GM12864 (cell line): ENCODE measurements around the gene SYDE2.
"Not testable (repeated sequence)": the region's sequence is repeated elsewhere in the genome, so short reads cannot be mapped to it uniquely, and the experiment has no call there.

Experiments
- DNase-seq: peaks from one replicate; pipeline ENCODE4 v3.0.0-alpha.2; 2011; ENCODE audit warnings: low read depth
- H3K4me3 ChIP-seq: 2 replicates; pipeline ENCODE4 v1.5.1; 2011; ENCODE audit warnings: mild to moderate bottlenecking, low read depth, low read length, control low read depth
- TF ChIP-seq, protein P1 (sequence below): IDR thresholded peaks from 2 replicates; pipeline ENCODE4 v1.5.1; 2011; ENCODE audit warnings: low read depth, mild to moderate bottlenecking, moderate library complexity, low read length, control low read depth, inconsistent platforms; ENCODE audit errors: missing control alignments

The SYDE2 gene

DNA sequence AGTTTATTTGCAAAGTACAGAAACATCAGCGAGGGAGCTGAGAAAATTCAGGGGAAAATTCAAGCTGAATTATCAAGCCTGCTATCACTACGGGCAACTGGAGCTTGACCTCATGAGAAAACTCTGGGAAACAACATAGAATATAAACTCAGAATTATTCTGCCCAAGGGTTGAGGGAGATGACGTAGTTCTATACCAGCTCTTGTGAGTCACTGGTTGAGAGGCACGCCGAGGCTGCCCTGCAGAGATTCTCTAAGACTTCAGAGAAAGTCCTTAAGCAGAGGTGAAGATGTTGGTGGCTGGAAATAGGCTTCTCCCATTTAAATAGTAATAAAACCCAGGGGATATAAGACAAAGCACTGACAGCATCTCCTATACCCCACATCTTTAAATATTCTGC lies 12.3 kb downstream of the SYDE2 start:
- no peak for DNase-seq
- TF ChIP-seq, protein P1, sequence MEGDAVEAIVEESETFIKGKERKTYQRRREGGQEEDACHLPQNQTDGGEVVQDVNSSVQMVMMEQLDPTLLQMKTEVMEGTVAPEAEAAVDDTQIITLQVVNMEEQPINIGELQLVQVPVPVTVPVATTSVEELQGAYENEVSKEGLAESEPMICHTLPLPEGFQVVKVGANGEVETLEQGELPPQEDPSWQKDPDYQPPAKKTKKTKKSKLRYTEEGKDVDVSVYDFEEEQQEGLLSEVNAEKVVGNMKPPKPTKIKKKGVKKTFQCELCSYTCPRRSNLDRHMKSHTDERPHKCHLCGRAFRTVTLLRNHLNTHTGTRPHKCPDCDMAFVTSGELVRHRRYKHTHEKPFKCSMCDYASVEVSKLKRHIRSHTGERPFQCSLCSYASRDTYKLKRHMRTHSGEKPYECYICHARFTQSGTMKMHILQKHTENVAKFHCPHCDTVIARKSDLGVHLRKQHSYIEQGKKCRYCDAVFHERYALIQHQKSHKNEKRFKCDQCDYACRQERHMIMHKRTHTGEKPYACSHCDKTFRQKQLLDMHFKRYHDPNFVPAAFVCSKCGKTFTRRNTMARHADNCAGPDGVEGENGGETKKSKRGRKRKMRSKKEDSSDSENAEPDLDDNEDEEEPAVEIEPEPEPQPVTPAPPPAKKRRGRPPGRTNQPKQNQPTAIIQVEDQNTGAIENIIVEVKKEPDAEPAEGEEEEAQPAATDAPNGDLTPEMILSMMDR: no peak
- H3K4me3 ChIP-seq: no peak overlapping the region

DNA sequence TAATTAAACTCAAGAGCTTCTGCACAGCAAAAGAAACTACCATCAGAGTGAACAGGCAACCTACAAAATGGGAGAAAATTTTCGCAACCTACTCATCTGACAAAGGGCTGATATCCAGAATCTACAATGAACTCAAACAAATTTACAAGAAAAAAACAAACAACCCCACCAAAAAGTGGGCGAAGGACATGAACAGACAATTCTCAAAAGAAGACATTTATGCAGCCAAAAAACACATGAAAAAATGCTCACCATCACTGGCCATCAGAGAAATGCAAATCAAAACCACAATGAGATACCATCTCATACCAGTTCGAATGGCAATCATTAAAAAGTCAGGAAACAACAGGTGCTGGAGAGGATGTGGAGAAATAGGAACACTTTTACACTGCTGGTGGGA lies 13.8 kb downstream of the SYDE2 start:
- DNase-seq, H3K4me3 ChIP-seq: not testable (repeated sequence)

DNA sequence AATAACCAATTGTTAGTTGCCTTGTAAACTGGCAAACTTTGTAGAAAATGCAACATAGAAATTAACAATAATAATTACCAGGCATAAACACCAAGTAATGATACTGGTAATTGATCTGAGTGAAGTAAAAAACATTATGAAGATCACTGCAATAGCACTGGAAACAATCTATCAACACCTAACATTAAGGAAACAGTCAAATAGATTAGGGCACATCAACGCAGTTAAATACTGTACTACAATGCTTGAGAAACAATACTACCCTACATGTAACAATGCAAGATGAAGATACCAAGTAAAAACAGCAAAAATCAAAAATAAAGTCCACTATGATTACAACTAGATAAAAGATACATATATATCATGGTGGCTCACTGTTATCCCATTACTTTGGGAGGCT lies 16.6 kb downstream of the SYDE2 start:
- DNase-seq: no peak

DNA sequence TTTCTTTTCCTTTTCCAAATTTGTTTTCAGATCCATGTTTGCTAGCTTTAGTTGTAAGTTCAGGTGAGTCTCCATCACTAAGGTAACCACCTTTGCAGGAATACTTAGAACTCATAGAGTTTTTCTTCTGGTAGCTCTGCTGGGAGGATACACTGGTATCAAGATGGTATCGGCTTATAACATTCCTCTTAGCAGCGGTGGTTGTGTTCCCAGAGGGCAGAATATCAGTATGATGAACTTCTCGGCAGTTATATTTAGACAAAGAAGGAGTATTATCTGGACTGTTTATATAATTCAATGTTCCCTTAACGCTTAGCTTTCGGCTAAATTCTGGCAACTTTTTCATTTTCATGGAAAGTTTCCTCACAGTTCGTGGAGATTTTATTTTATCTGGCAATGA lies 18.1 kb downstream of the SYDE2 start:
- DNase-seq: no peak
- TF ChIP-seq, protein P1: no peak
- no peak overlapping the region for H3K4me3 ChIP-seq

More for the DNA sequence above, 16.6 kb downstream of the SYDE2 start:
- H3K4me3 ChIP-seq: no peak overlapping the region
- TF ChIP-seq, protein P1: no peak

DNA sequence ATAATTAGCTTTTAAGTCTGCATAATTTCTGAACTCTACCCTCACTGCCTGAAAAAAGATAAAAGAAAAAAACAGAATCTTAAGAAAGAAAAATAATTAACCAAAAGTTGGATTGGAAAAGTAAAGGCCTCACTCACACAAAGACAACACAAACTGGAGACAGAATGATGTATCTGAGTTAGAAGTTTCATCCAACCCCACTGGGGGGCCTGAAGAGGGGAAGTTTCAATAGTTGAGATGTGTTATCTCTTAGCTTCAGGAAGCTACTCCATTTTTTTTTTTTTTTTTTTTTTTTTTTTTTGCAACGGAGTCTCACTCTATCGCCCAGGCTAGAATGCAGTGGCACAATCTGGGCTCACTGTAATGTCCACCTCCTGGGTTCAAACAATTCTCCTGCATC lies 19.9 kb downstream of the SYDE2 start:
- H3K4me3 ChIP-seq: no peak overlapping the region
- TF ChIP-seq, protein P1: no peak
- no peak for DNase-seq

DNA sequence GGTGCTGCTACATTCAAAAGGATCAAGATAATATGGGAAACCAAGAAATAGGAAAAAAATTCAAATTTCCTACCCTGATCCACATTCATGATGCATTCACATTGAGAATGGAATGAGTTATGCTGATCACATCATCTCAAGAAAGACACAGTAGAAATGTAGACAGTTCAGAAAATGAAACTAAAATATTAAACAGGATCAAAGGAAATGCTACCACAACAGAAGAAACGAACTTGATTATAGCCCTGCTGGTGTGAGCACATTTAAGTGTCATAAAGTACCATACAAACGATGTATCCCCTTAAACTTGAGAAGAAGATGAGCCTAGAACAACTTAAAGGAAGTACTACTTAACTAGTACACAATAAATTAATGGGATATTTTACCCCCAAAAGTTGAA lies 21.3 kb downstream of the SYDE2 start:
- TF ChIP-seq, protein P1: no peak
- H3K4me3 ChIP-seq: no peak overlapping the region
- no peak for DNase-seq

DNA sequence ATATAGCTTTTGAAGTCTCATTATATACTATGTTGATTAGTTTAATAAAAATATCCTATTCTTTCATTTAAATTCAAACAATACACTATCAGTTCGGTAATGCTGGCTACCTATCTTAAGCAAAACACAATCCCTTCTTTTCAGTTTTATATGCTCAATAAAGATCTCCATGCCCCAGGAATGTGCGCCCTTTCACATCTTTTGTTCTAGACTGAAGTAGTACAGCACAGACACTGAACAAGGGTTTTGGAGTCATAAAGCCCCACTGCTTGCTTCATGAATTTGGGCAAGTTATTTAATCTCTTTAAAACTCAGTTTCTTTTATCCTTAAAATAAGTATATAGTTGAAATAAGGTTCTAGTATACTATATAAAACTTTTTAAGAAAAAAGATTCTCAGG lies 22.4 kb downstream of the SYDE2 start:
- no peak for DNase-seq
- no peak overlapping the region for H3K4me3 ChIP-seq
- TF ChIP-seq, protein P1: no peak

DNA sequence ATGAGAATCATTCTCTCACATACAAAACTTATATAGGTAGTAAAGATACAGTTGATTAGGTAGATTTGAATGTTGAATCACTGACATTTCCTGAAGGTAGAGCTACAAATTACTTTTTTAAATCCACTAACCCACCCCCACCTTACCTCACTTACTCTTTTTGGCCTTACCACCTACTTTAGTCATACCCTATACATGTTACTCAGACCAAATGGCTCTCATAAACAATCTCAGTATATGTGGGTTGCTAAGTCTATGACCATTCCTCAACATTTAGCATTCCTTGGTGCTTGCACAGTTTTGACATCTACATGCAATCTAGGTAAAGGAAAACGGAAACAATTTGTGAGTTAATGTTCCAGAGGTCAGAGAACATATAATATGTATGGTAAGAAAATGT lies 26.3 kb downstream of the SYDE2 start:
- DNase-seq: no peak
- H3K4me3 ChIP-seq: no peak overlapping the region
- TF ChIP-seq, protein P1: no peak
